H1 (cell line): ENCODE measurements around the gene POLR2H. TPM values are rescaled to one million over a fixed set of nuclear protein-coding genes. Genes with fewer than 3 reads are reported as not detected.

Experiments
- ASH2L ChIP-seq: fragments of 200-600, 300-600 bp; sonication (generic); IDR thresholded peaks from one replicate; pipeline ENCODE4 v1.7.1; 2017; ENCODE audit warnings: low read length
- polyA plus RNA-seq, 7 experiments: library from polyadenylated mRNA; depleted of rRNA in 3 of 7; stranded (reverse) in 5 of 7; unstranded in 2 of 7; fragments of >200 nt in 5 of 7; fragments of 200-250 nt in 2 of 7; gene quantifications; 1 replicate in 5 of 7; 2 replicates in 1 of 7; 4 replicates in 1 of 7; pipeline versions ENCODE4 v1.2.1 to v1.2.3, GENCODE V29; 2011 to 2013; ENCODE audit warnings: missing spikeins in 2 of 7, mixed read lengths in 2 of 7
- total RNA-seq: library from RNA; stranded (reverse); fragmentation: NEBNext Ultra II Directional; extraction: Animal tissue kit (Norgen Biotek cat#: 25700); gene quantifications from 2 replicates; pipeline ENCODE4 v1.2.1, GENCODE V29; 2021
- TF ChIP-seq, protein P1 (sequence below), 3 experiments: IDR thresholded peaks; 1 replicate in 2 of 3; 2 replicates in 1 of 3; pipeline versions ENCODE4 v1.5.1 to v1.6.1; 2011; ENCODE audit warnings: low read length in 3 of 3, mild to moderate bottlenecking in 3 of 3, inconsistent platforms in 2 of 3, low read depth in 1 of 3, moderate library complexity in 1 of 3; ENCODE audit not compliant: insufficient read depth in 1 of 3; ENCODE audit errors: control extremely low read depth in 1 of 3

Gene POLR2H
- total and polyA plus RNA-seq, 2 of the 8 experiments (the other 6 are each of a cell fraction or from before 2014, with no cell fraction given) = 113 to 335 TPM

DNA sequence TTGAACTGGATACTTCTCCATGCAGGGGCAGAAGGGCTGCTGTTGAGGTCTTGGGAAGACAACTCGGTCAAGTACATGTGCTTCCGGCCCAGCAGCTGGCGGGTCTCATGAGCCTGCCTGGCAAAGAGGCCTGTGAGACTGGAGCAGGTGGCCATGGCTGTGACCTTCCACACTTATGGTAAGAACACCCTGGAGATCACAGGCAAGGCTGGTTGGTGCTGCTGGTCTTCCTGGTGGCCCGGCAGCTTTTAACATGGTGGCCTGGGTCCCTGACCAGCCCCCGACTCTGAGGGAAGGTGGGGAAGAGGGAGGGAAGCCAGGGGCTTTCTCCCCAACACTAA lies 33.8 kb downstream of the POLR2H start (continued):
- no peak for TF ChIP-seq ASH2L
- TF ChIP-seq, protein P1, sequence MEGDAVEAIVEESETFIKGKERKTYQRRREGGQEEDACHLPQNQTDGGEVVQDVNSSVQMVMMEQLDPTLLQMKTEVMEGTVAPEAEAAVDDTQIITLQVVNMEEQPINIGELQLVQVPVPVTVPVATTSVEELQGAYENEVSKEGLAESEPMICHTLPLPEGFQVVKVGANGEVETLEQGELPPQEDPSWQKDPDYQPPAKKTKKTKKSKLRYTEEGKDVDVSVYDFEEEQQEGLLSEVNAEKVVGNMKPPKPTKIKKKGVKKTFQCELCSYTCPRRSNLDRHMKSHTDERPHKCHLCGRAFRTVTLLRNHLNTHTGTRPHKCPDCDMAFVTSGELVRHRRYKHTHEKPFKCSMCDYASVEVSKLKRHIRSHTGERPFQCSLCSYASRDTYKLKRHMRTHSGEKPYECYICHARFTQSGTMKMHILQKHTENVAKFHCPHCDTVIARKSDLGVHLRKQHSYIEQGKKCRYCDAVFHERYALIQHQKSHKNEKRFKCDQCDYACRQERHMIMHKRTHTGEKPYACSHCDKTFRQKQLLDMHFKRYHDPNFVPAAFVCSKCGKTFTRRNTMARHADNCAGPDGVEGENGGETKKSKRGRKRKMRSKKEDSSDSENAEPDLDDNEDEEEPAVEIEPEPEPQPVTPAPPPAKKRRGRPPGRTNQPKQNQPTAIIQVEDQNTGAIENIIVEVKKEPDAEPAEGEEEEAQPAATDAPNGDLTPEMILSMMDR (IDR thresholded peaks at IDR 0.05; ENCODE audit: control extremely low read depth in 1 of 3, insufficient read depth in 1 of 3, low read depth in 1 of 3, low read length in 3 of 3) = no peak
